NCI-H510A (cell line): ENCODE data around the gene OR2T11.
"Not testable (repeated sequence)": the region's sequence is repeated elsewhere in the genome, so short reads cannot be mapped to it uniquely, and the experiment has no call there.

Experiments
- DNase-seq: peaks from one replicate; lab custom pipeline; 2025; lab: John Stamatoyannopoulos, UW

OR2T11 gene, protein sequence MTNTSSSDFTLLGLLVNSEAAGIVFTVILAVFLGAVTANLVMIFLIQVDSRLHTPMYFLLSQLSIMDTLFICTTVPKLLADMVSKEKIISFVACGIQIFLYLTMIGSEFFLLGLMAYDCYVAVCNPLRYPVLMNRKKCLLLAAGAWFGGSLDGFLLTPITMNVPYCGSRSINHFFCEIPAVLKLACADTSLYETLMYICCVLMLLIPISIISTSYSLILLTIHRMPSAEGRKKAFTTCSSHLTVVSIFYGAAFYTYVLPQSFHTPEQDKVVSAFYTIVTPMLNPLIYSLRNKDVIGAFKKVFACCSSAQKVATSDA

DNA sequence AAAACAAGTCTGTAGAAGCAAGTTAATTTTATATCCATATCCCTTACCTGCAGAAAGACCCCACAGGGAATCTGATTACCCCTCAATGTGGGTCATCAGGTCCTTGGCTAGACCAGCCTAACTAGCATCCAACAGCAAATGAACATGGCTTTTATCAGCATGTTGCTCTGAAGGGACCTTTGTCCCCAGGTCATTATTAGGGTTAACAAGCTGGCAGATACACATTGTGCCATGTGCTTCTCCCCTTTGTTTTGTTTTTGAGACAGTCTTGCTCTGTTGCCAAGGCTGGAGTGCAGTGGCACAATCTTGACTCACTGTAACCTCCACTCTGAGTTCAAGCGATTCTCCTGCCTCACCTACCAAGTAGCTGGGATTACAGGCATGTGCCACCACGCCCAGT is at the start of gene OR2T11:
OR2T11 (minus strand) TSS at position 101 of the 400 bp plus-strand sequence. CDS start 7,963 bp downstream, outside the sequence.
- DNase-seq: not testable (repeated sequence)

DNA sequence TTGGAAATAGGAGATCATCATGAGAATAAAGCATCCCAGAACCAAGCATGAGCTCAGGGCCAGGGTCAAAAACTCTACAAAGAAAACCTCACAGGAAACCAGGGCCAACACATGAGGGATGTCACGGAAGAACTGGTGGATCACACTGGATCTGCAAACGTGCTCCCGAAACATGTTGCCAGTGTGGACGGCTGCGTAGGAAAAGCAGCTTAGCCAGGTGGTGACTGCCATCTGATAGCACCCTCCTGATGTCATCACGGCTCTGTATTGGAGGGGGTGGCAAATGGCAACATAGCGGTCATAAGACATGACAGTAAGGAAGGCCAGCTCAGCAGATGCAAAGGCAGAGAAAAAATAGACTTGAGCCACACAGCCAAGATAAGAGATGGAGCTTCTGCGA is 46.8 kb upstream of the OR2T11 start:
- DNase-seq: no peak

GRCh38 chr1:248670003-248670402 is 35.1 kb upstream of the OR2T11 start:
- no peak for DNase-seq

DNA sequence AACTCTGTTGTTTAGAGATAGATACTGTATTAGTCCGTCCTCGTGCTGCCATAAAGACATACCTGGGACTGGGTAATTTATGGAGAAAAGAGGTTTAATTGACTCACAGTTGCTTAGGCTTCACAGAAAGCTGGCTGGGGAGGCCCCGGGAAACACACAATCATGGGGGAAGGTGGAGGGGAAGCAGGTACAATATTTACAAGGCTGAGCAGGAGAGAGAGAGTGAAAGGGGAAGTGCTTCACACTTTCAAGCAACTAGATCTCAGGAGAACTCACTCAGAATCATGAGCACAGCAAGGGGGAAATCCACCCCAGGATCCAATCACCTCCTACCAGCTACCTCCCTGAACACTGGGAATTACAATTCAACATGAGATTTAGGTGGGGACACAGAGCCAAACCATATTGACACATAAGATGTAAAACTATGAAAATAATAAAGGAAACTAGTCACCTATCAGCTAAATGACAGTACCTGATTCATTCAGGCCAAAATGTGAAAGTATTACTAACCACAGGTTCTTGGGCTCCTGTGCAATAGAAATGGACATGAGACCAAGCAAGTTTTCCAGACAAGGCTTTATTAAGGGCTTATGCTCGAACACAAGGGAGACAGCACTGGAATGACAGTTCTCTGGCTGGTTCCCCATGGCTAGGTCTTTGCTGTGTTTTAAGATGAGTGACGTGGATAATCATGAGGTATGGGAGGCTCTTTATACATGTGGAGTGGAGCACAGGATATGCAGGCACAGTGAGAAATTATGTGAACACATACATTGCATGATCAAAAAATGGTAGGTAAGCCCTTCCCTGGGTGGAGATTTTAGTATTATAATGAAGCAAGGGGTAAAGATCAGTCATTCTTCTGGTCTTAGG is 28.8 kb upstream of the OR2T11 start:
- not testable (repeated sequence) for DNase-seq

GRCh38 chr1:248656797-248657196 is 21.9 kb upstream of the OR2T11 start:
- not testable (repeated sequence) for DNase-seq

DNA sequence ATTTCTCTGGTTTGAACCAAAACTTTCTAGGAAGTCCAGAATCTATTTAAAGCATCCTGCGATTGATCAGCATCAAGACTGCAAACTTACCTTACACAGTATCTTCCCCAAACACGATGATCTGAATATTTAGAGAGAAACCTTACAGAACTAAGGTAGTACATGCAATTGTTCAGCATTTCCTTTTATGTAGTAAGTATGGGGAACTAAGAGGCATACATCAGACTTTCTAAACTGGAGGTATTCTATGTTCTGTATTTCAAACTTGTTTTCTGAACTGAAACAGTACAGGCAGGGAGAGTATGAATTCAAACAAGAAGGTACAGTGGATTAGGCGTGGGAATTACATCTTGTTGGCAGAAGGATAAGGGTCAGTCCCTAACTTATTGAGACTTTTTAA is 20.5 kb upstream of the OR2T11 start, which contains the start of gene OR2T27:
OR2T27 (minus strand) TSS at position 175 of the 400 bp plus-strand sequence. CDS start 4,644 bp downstream, outside the sequence.
- not testable (repeated sequence) for DNase-seq

GRCh38 chr1:248648770-248649536 is 14.1 kb upstream of the OR2T11 start:
- DNase-seq: not testable (repeated sequence)

DNA sequence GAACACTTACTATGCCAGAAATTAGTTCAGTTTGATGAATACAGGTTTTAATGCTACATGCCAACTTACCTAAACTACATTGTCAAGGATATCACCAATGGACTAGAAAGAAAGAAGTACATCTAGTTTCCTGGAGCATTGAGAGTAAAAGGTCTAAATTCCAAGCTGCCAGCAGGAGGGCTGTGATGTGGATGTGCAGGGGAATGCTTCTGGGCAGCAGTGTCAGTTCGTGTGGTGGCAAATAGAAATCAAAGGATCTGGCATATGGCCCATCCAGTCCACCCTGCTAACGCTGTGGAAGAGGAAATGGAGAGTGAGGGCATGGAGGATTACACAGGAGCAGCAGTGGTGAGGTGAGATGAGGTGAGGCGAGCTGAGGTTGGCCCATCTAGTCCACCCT is 10.3 kb upstream of the OR2T11 start, which contains the start of gene OR2T35:
OR2T35 (minus strand) TSS at position 101 of the 400 bp plus-strand sequence. CDS start 6,020 bp downstream, outside the sequence.
- not testable (repeated sequence) for DNase-seq

DNA sequence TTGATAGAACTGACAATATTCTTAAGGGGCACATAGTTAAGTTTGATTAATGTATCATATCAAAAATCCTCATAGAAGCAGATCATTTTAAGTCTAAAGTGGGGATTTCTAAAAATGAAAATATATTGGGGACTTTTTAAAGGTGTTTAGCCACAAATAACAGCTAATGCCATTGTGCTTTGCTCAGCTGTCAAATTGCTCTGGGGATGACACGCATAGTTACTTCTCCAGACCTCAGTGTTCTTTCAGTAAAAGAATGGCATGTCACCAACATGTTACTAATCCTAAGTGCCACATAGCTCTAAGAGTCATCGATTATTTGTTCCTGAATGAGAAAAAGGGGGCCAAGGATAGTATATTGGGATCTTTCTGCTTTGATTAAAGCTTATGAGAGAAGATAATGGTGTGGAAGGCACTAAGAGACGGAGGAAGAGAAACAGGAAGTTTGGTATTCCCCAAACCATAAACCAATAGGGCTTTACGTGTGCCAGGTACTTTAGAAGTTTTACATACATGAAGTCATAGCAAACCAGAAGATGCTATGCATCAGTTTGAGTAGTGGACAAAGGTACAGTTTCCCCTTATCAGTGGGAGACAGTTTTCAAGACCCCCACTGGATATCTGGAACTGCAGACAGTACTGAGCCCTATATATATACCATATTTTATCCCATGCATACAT is 8.2 kb upstream of the OR2T11 start:
- not testable (repeated sequence) for DNase-seq

DNA sequence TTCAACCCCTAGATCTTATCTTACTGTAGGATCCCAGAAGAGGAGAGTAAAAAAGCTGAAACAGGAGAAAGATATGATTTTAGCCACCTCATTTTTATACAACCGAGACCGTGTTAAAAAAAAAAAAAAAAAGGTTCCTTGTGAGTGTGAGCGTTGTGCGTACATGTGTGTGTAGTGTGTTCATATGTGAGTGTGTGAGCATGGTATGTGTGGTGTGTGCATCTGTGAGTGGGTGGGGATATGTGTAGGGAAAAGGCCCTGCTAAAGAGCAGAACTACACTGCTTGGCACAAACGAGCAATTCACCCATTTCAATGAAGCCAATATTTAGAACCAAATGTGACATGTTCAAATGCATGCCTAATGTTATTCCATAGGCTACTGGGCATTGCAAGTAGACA is 6.7 kb upstream of the OR2T11 start:
- DNase-seq: not testable (repeated sequence)

GRCh38 chr1:248640906-248641305 is 6.0 kb upstream of the OR2T11 start:
- not testable (repeated sequence) for DNase-seq

DNA sequence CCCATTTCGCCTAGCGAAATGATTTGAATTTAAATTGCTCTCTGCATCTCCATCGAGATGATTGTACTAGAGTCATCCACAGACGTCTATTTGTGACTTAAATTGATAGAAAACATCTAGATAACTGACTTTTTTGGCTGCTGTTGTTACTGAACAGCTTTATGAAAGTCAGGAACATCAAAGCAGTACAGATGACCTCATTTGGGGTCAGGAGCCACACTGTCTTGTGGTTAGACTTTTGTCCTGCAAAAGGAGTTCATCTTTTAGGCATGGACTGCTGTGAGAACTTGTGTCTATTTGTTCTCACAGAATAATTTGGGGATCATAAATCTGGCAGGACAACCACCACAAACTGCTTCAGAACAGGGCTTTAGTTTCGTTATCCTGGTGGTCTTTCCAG is 4.8 kb upstream of the OR2T11 start:
- not testable (repeated sequence) for DNase-seq

DNA sequence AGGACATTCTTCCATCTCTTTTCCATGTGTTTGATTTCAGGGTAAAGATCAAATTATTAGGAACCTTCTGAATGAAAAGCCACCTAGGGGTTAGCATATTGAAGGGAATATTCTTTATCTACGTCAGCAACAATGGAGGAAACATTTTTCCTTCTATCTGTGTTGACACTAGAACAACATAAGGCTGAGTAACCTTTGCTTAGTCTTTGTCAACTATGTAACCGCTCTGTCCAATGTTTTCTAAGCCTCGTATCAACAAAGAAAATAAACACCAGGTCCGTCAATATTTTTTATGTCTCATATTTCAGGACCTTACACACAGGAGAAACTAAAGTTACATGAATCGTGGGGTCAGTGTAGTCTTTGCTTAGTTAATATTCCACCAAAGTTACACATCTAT is 1.7 kb upstream of the OR2T11 start:
- DNase-seq: not testable (repeated sequence)

GRCh38 chr1:248631354-248632008 is 3.4 kb downstream of the OR2T11 start:
- no peak for DNase-seq

- DNase-seq: no peak
Measured at GRCh38 chr1:248630551-248630950, 4.3 kb downstream of the OR2T11 start.

GRCh38 chr1:248627971-248628844 is 6.7 kb downstream of the OR2T11 start:
- DNase-seq: no peak

DNA sequence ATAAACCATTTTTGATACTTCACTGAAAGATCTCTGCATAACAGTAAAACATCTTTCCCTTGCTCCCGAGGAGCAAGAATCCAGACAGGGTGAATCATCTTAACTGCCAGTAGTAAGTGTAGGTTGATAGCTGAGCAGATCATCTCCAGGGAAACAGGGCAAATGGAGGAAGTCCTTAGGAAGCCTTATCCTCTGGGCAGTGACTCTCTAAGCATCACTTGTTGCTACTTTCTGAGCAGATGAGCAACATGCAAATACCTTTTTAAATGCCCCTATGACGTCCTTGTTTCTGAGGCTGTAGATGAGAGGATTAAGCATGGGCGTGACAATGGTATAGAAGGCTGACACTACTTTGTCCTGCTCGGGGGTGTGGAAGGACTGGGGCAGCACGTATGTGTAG is 8.9 kb downstream of the OR2T11 start:
- no peak for DNase-seq

DNA sequence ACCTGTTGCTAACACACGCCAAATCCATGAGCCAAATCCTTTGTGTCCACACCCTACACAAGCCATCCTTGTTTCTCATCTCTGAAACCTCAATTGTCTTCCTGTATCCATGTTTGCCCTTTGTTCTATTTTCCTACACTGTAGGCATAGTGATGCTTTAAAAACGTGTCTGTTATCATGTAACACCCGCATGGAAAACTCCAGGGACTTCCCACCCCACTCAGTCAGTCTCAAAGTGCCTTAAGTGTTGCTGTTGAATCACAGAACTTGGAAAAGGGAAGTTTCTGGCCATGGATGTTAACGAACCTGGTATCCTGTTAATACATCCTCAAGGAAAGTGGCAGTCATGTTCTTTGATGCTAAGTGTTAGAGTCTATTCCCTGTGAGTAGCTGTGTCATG is 9.7 kb downstream of the OR2T11 start:
- no peak for DNase-seq

- DNase-seq: no peak
Measured at GRCh38 chr1:248622570-248623001, 12.3 kb downstream of the OR2T11 start.

DNA sequence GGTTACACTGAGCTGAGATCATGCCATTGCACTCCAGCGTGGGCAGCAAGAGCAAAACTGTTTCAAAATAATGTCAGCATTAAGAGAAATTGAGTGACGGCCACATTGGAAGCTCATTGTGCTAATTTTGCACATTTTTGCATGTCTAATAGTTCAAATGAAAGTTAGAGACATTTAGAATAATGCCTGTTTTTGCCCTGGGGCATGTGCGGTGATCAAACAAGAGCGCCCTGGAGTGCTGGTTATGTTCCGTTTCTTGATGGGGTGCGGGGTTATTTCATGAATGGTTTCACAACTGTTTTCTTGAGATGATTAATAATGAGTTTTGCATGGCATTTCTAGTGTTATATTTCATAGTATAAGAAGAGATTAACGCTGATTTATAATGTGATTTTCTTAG is 13.1 kb downstream of the OR2T11 start:
- DNase-seq: no peak
